A204.1 (cell line): ENCODE data around the gene TRIM45.
"Not testable (repeated sequence)": the region's sequence is repeated elsewhere in the genome, so short reads cannot be mapped to it uniquely, and the experiment has no call there.

ENCODE experiments used
- FAIRE-seq: peaks from 2 replicates; lab custom pipeline; 2012; peaks lifted over from hg19 to GRCh38; lab: Jason Lieb, UNC

TRIM45 gene

DNA sequence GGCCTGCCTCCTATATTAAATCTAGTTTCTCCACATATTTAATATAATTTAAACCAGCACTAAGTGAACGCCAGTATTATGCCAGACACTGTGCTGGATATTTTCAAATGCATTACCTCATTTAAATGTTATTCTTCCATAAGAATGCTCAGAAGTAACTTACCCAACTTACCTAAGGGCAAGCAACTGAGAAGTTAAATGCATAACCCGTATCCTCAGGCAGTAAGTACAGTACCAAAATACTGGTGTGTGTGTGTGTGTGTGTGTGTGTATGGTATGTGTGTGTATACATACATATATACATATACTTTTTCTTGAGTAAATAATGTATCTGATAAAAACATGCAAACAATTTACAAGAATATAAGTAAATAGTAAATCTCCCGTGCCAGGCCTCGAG is 9.0 kb upstream of the TRIM45 start:
- no peak for FAIRE-seq

DNA sequence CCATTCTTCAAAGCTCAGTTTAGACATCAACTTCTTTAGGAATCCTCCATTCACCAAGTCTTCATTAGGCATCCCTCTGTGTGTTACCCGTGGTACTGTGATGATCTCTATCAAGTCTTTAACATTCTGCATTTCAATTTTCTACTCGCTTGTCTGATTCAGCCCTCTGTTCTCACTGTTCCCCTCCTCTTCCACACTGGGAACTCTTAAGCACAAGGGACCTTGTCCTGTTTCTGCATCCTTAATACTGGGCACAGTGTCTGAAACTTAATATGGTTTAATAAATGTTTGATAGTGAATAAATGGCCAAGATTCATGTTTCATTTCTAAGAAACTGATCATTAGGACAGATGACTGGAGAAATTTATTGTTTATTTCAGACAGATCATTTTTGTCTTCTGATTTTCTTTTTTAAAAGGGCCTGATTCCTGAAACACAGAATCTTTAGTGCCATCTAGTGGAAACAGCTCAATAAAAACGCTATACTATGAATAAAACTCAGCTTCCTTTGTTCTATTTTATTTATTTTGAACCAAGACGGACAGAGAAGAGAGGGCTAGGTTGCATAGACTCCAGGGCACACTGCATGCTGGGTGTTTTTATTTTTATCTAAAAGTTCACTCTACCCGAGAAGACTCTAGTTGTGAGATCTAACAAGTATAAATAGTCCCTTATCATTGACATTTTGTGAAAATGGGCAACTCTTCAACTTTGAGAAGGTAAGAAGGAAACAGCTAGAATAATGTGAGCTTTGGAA is 7.0 kb upstream of the TRIM45 start:
- FAIRE-seq: peak; percentile 85

DNA sequence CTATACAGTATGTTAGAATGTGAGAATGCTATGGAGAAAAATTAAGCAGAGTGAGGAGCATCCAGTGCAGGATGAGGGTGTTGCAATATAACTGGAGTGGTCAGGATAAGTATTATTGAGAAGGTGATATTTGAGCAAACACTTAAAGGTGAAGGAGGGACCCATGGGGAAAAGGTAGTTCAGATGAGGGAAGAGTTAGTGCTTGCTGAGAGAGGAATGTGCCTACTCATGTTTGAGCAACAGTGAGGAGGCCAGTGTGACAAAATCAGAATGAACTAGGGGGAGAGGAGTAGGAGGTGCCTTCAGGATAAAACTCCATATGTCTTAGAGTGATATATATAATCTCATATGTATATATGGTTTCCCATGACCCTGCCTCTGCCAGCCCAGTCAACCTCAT is 6.2 kb upstream of the TRIM45 start:
- no peak for FAIRE-seq

DNA sequence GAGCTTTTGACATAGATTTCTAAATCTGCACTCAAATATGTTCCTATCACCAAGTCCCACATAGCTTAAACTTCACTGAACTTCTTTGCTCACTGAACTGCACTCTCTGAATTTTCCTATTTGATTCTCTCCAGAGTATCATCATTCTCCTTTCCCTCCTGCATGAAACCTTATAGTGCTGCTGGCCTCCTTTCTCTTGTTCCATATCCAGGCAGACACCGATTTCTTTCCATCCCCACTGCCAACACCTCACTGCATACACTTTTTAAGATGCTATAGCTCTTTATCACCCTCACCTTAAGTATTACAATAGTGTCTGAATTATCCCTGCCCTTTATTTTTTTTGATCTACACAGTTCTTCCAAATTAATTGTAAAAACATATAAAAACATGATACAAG is 3.1 kb upstream of the TRIM45 start:
- no peak for FAIRE-seq

DNA sequence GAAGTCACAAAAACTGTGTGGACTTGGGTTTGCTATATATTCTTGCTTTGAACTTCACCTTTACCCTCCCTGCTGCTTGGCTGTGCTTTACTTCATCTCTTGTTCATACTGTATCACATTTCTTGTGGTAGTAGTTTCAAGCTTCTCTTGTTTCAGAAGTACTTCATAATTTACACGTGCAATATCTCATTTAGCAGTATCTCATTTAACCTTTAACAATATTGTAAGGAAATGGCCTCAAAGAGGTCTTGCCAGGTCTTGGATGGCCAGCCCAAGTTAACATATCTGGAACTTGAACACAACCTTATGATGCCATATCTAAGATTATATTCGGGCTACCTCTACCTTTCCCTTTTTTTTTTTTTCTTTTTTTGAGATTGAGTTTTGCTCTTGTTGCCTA is 1.7 kb upstream of the TRIM45 start:
- no peak for FAIRE-seq

DNA sequence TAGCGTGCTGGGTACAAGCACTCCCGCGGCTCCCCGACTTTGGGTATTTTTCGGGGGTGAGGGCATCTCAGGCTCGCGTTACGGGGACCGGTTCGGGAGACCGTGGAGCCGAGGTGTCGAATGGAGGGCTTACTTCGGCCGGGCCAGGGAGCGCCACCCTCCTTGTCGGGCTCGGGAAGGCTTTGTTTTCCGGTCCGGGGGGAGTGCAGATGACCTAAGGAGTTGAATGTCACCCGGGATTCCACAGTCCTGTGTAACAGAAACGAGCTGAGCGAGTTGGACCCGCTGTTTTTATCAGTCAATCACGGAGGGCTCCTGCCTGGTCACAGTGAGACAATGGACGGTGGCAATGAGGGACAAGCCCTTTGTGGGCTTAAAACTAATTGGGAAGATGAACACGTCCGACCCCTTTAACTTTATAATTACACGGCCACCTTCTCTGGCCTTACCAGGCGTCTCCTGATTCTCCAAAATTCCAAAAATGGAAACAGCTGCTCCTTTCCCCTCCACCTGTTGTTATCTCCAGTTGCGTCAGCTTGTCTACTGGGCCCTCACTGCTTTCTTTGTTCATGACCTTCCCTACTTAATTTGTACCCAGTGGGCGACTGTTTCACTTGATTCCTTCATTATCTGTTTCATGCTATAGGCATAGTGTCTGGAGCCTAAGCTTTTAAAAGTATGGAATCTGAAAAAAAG is 929 bp upstream of the TRIM45 start:
- no peak for FAIRE-seq

DNA sequence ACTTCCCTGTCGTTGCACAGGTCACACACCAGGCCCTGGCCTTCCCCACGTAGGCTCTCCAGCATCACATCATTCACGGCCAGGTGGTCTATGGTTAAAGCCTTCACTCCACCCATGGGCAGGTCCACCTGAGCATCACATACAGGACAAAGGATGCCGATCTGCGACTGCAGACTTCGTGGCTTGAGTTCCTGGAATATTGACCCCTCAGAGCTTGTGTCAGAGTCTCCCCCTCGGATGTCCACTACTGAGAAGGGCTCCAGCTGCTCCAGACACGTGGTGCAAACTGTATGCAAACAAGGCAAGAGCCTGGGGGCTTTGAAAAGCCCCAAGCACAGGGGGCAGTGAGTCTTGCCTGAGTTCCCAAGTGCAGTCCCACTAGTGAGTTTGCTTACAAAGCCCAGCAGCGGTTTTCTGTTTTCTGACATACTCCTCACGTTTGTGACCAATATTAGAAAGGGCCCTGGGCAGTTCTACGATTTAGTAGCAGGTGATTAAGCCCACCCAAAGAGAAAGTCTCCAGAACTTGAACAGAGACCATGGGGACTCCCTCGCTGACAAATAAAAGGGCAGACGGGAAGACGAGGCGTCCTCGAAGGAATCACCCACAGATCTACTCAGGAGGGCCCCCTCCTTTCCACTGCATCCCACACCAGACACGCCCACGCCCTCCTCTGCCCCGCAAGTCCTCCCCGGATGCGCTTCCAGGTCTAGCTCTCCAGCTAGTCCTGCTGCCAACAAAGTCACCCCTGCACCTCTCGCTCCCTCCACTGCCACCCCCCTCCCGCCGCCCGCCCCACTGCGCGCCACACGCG is 568 bp downstream of the TRIM45 start:
- no peak for FAIRE-seq

DNA sequence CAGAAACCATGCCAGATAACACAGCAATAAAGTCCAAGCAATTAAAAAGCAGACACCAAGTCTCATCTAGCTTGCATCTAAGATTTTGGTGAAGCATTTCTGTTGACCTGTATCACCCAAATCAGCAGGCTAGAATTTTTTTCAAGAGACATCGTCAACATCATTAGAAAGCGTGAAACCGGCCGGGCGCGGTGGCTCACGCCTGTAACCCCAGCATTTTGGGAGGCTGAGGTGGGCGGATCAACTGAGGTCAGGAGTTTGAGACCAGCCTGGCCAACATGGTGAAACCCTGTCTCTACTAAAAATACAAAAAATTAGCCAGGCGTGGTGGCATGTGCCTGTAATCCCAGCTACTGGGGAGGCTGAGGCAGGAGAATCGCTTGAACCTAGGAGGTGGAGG is 2.4 kb downstream of the TRIM45 start:
- FAIRE-seq: not testable (repeated sequence)

DNA sequence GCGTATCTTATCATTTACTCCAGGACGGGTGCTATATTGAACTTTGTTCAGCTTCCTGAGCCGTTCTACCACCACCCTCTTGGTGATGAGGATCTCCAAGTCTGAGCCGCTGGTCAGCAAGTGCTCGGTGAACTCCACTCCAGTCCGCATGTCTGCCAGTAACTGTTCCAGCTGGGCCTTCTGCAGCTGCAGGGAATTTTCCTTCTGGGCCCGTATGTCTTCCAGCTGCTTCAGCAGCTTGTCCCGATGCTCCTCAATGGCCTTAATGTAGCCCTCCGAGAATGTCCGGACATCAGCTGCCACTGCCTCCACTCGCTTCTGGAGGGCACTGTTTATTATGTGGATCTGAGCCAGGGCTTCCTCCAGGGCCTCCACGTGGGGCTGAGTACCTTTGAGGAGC is 3.4 kb downstream of the TRIM45 start:
- FAIRE-seq: no peak

DNA sequence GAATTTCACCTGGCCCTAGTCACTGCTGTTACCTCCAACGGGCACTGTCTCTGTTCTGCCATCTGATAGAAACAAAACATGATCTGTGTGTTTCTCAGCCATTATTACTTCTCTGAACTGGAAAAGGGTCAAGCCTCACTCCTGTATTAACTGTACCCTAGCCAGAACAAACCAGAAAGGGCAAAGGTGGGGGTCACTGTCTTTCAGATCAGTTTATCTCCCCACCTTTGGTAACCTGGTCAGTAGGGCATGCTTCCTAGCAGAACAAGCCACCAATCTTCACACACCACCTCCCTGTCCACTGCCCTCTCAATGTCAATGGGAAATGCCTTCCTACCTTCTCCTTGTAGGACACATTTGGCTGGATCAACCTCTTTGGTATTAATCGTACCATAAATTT is 3.9 kb downstream of the TRIM45 start:
- no peak for FAIRE-seq

DNA sequence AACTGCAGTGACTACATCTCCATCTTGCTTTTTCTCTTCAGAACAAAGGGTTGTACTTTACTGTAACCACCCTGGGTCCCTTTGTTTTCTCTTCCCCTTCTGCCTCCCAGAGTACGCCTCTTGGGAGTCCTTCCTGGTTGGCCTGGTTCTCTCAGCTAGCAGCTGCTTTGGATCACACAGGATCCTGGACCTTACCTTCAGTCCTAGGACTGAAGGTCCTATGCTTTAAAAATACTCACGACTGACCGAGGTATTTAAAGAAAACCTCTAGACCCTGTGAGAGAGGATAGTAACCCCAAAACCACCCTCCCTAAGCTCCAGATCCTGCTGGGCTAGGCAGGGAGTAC is 4.8 kb downstream of the TRIM45 start:
- FAIRE-seq: no peak

DNA sequence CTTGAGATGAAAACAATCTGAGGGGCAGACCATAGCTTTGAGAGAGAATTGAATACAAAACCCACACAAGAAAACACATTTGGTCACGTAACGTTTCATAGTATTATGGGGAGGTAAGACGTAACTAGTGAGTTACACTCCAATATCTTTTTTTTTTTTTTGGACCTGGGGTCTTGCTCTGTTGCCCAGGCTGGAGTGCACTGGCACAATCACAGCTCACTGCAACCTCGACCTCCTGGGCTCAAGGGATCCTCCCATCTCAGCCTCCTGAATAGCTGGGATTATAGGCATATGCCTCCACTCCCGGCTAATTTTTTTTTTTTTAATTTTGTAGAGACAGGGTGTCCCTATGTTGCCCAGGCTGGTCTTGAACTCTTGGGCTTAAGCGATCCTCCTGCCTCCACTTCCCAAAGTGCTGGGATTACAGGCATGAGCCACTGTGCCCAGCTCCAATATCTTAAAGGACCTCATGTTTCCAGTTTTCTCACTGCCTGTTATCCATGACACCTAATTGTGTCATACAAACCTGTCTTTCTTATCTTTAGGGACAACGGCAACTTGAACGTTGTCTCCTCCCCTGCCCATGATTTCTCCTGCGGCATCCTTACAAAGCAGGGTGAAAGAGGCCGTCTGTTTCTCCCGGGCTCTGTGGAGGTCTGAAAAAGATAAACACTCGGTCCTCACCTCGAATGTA is 5.3 kb downstream of the TRIM45 start:
- FAIRE-seq: no peak

DNA sequence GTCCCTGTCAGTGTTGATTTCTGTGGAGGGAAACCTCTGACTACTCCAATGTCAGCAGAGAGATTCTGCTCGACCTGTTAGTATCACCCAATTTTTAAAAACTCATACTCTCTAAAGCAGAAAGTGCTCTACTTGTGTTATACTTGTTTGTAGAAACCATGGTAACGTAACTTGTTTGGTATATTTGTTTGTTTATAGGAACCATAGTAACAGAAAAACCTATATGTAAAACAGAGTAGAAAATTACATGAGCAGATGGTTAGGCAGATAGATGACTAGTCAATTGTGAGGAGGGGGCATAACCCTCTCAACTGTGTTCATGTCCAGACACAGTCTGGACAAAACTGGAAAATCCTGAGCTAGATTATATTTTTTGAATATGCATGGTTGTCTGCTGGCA is 6.7 kb downstream of the TRIM45 start:
- no peak for FAIRE-seq

DNA sequence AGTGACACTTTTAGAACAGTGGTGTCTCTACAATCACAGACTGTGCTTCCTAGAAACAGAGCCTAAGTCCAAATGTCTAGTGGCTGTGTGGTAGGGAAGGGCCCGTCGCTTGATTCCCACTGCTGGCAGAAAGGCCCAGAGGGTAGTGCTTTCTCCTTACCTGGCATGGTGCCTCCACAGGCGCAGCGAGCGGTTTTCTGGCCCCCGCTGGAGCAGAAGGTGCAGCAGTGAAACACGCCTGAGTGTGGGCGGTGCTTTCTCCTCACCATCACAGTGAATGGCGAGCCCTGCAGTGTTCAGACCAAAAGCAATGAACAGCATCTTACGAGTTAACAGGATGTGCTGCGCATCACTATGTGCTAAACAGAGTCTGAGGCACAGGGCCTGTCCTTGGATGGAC is 8.3 kb downstream of the TRIM45 start:
- no peak for FAIRE-seq

DNA sequence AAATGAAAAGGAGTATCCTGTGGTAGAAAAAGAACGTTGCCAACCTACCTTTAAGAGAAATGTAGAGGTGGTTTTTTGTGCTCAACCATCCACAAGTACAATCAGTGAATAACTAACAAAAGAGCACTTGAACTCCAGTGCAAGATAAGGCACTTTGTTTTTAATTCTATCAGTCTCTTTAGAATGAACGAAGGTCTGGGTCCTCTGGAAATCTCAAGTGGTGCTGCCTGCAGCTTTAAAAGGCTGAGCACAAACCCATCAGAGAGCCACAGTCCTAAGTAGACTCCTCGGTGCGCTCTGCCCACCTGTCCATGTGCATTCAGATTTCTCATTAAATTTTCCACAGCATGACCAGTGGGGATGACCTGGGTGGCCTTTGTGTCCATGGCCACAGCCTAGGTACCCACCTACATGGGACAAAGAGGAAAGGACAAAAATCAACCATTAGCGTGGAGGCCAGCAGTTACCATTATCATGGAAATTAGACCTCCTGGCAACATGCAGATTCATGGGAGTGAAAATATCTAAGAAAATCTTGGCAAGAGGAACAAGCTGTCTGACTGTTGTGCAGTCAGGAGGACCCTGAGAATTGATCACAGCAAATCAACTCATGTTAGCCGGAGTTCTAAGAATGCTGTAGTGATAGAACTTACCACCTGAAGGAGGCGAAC is 9.4 kb downstream of the TRIM45 start:
- FAIRE-seq: no peak

DNA sequence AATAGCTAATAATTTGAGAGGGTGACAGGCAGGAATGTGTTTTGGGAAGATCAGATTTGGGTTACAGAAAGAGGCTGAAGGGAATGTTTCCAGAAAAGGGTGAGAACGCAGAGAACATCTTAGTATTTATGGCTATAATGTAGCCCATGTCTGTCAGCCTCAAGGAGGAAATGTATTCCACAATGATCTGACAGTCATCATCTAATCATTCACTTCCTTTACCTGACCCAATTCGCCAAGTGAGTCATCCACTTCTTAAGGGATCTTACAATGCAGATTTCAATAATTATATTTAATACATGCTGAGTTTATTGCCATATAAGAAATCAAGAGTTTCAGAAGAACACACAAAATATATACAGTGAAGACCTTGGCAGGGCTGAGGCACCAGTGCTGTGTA is 10.8 kb downstream of the TRIM45 start:
- FAIRE-seq: no peak

DNA sequence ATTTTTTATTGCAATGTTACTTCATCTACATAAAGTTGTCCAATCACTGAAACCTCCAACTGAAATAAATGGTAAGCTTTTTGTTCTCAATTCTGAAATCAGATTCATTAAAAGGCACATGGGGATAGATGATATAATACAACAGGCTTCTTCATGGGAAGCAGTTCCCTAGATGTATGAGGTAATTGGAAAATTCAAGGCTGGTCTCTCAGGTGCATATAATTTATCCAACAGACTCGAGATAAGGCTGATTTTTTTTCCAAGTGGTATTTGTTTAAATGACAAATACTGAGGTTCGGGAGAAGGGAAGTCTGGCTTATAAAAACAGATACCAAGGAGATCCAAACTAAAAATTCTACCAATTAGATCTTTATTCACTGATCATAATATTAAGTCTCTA is 14.2 kb downstream of the TRIM45 start:
- no peak for FAIRE-seq

DNA sequence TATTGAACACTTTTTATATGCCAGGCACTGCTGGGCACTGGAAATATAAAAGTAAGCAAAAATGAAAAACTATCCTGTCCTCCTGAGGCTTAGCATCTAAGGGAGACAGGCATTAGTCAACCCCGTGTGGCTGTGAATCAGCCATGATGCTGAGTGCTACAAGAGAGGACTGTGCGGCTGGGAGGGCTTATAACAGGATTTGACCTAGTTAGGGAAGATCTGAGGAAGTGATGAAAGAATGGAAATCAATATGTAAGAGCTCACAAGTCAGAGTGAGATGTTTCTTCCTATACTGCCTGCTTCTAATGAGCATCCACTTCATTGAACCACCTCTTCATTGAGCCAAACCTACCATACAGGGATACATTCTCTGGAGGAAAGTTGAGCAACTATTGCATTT is 15.1 kb downstream of the TRIM45 start:
- no peak for FAIRE-seq

DNA sequence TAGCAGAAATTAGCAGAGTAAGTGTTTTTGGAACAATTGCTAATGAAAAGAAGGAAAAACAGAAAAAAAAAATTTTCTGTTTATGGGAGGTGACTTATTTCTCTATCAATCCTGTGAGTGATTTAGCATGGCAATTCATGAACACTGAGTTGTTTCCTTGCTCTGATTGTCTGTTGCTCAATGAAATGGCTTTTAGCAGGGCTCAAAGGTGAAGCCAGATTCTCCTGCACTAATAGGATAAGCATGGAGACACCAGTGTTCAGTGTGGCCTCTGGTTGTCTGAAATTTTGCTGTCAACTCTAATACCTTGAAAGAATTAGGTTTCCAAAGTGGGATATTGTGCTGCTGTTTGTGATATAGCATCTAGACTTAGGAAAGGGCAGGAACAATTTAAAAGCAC is 15.8 kb downstream of the TRIM45 start:
- FAIRE-seq: no peak

DNA sequence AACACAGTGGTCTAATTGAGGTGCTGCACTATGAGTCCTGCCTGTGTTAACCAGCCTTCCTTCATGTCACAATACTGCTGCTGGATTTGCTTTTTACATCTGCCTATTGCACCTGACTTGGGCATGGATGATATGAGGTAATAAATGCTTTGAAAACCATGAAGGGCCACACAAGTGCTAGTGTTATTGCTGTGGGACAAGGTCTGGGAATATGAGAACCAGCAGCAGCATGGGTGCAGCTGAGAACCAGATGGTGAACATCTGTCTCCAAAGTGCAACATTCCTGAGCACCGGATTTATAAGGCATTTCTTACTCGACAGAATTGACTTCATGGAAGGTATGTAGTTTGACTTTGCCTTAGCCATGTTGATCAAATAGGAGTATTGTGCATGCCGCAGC is 16.6 kb downstream of the TRIM45 start:
- FAIRE-seq: no peak

DNA sequence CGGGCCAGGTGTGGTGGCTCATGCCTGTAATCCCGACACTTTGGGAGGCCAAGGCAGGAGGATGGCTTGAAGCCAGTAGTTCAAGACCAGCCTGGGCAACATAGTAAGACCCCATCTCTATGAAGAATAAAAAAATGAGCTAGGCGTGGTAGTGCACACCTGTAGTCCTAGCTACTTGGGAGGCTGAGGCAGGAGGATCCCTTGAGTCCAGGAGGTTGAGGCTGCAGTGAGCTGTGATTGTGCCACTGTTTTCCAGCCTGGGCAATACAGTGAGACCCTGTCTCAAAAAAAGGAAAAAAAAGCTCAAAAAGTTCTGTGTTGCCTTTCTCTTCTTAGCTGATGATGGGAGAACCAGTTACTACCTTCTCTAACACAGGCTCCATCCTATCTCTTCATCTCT is 19.7 kb downstream of the TRIM45 start:
- FAIRE-seq: not testable (repeated sequence)

DNA sequence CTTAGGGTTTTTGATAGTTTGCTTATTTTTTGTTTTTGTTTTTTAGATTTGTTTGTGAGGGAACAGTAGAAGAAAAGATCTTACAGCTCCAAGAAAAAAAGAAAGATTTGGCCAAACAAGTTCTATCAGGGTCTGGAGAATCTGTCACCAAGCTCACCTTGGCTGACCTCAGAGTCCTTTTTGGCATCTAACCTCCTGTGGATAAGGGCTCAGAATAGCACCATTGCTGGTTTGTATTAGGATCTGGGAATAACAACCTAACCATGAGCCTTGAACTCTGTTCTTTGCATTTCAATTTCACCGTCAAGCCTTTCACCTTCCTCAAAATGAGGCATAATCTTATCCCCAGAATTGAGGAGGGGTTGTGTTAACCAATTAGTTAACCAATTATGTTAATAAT is 20.2 kb downstream of the TRIM45 start:
- no peak for FAIRE-seq
